ENCODE results near the gene GUCY2C.

Gene GUCY2C

GRCh38 chr12:14654842-14655241 is 41.6 kb downstream of the GUCY2C start:
- peaks cover 4% of the 10 kb centered on the region; the same call in 1 of the 2 replicates for H3K4me1 ChIP-seq (ENCODE audit: control insufficient read depth, insufficient read depth, low read length)
- H3K9me3 ChIP-seq (ENCODE audit: control insufficient read depth, insufficient read depth, low read length), result no peaks in the 10 kb centered on the region
- H3K9ac ChIP-seq (ENCODE audit: low read depth, low read length), result no peak overlapping the region
- H3K27me3 ChIP-seq (ENCODE audit: control insufficient read depth, insufficient read depth, low read length), result no peaks in the 10 kb centered on the region; the same call in 1 of the 2 replicates
- no peaks in the 10 kb centered on the region for H3K36me3 ChIP-seq (ENCODE audit: control insufficient read depth, insufficient read depth, low read length)
- H3K4me3 ChIP-seq (ENCODE audit: low read depth, low read length), result no peak overlapping the region
- H3K27ac ChIP-seq (ENCODE audit: low read depth, low read length), result no peak overlapping the region

DNA sequence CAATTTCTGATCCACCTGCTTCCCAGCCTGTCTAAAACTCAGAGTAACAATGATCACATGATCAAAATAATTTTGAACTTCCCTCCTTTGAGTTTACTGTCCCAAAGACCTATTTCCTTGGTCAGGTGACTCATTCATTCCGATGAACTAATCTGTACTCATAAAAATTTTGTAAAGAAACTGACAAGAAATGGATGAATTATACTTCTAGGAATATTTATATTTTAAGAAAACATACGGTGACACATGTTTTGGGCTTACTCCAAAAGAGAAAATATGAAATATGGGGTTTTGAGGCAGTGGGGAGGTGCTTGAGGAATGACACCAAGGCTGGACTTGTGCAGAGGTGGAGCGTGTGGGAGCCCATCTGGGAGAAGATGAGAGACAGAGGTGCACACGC is 42.0 kb downstream of the GUCY2C start:
- Histone ChIP-seq H3K36me3 (ENCODE audit: control insufficient read depth, insufficient read depth, low read length) (no peaks in the 10 kb centered on the region), H3K4me1 (ENCODE audit: control insufficient read depth, insufficient read depth, low read length) (peaks cover 4% of the 10 kb centered on the region; the same call in 1 of the 2 replicates), H3K9me3 (ENCODE audit: control insufficient read depth, insufficient read depth, low read length) (no peaks in the 10 kb centered on the region), H3K27ac (ENCODE audit: low read depth, low read length) (no peak overlapping the region), H3K4me3 (ENCODE audit: low read depth, low read length) (no peak overlapping the region), H3K9ac (ENCODE audit: low read depth, low read length) (no peak overlapping the region), H3K27me3 (ENCODE audit: control insufficient read depth, insufficient read depth, low read length) (no peaks in the 10 kb centered on the region; the same call in 1 of the 2 replicates)

GRCh38 chr12:14652483-14652882 is 43.9 kb downstream of the GUCY2C start:
- Histone ChIP-seq H3K36me3 (ENCODE audit: control insufficient read depth, insufficient read depth, low read length) (no peaks in the 10 kb centered on the region), H3K9me3 (ENCODE audit: control insufficient read depth, insufficient read depth, low read length) (no peaks in the 10 kb centered on the region), H3K4me3 (ENCODE audit: low read depth, low read length) (no peak overlapping the region), H3K4me1 (ENCODE audit: control insufficient read depth, insufficient read depth, low read length) (peaks cover 4% of the 10 kb centered on the region; the same call in 1 of the 2 replicates), H3K27ac (ENCODE audit: low read depth, low read length) (no peak overlapping the region), H3K9ac (ENCODE audit: low read depth, low read length) (no peak overlapping the region), H3K27me3 (ENCODE audit: control insufficient read depth, insufficient read depth, low read length) (no peaks in the 10 kb centered on the region; the same call in 1 of the 2 replicates)

- Histone ChIP-seq H3K4me3 (ENCODE audit: low read depth, low read length) (no peak overlapping the region), H3K9ac (ENCODE audit: low read depth, low read length) (no peak overlapping the region), H3K27me3 (ENCODE audit: control insufficient read depth, insufficient read depth, low read length) (no peaks in the 10 kb centered on the region; the same call in 1 of the 2 replicates), H3K9me3 (ENCODE audit: control insufficient read depth, insufficient read depth, low read length) (no peaks in the 10 kb centered on the region), H3K36me3 (ENCODE audit: control insufficient read depth, insufficient read depth, low read length) (no peaks in the 10 kb centered on the region), H3K27ac (ENCODE audit: low read depth, low read length) (no peak overlapping the region), H3K4me1 (ENCODE audit: control insufficient read depth, insufficient read depth, low read length) (peaks cover 4% of the 10 kb centered on the region; the same call in 1 of the 2 replicates)
Measured at GRCh38 chr12:14651371-14651770, 45.0 kb downstream of the GUCY2C start.

GRCh38 chr12:14650789-14651188 is 45.6 kb downstream of the GUCY2C start:
- Histone ChIP-seq H3K4me3 (ENCODE audit: low read depth, low read length) (no peak overlapping the region), H3K4me1 (ENCODE audit: control insufficient read depth, insufficient read depth, low read length) (peaks cover 4% of the 10 kb centered on the region; the same call in 1 of the 2 replicates), H3K9me3 (ENCODE audit: control insufficient read depth, insufficient read depth, low read length) (no peaks in the 10 kb centered on the region), H3K27ac (ENCODE audit: low read depth, low read length) (no peak overlapping the region), H3K36me3 (ENCODE audit: control insufficient read depth, insufficient read depth, low read length) (no peaks in the 10 kb centered on the region), H3K9ac (ENCODE audit: low read depth, low read length) (no peak overlapping the region), H3K27me3 (ENCODE audit: control insufficient read depth, insufficient read depth, low read length) (no peaks in the 10 kb centered on the region)

DNA sequence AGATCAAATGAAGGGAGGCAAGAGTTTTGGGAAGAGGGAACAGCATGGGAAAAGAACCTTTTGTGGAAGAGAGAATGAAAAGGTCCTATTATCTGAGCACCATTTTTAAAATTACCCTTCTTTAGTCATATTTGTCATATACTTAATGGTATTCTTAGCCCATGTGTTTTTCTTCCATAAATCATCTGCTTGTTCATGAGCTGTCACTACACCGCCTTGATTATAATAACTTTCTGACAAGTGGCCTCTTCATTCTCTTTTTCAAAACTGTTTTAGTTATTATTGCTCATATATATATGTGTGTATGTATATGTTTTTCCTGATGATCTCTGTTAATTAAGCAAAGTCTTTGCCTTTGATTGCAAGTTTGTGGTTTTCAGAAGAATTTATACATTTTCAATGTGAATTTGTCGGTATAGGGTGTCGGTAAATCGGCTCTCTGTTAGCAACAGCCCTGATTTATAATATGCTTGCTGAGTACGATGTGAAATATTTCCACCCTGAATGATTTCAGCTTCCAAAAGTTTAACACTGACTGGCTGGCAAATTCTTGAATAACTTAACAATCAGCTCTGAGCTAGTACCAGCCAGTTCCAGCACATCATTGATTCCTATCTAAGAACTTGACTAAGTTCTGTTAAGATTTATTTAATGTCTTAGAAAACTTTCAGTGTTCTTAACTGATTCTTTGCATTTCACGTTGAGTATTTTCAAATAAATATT is 49.2 kb downstream of the GUCY2C start:
- H3K9me3 ChIP-seq (ENCODE audit: control insufficient read depth, insufficient read depth, low read length), result no peaks in the 10 kb centered on the region
- H3K36me3 ChIP-seq (ENCODE audit: control insufficient read depth, insufficient read depth, low read length), result no peaks in the 10 kb centered on the region
- H3K9ac ChIP-seq (ENCODE audit: low read depth, low read length), result no peak overlapping the region
- H3K27me3 ChIP-seq (ENCODE audit: control insufficient read depth, insufficient read depth, low read length), result no peaks in the 10 kb centered on the region
- no peak overlapping the region for H3K4me3 ChIP-seq (ENCODE audit: low read depth, low read length)
- peaks cover 4% of the 10 kb centered on the region; the same call in 1 of the 2 replicates for H3K4me1 ChIP-seq (ENCODE audit: control insufficient read depth, insufficient read depth, low read length)
- no peak overlapping the region for H3K27ac ChIP-seq (ENCODE audit: low read depth, low read length)

DNA sequence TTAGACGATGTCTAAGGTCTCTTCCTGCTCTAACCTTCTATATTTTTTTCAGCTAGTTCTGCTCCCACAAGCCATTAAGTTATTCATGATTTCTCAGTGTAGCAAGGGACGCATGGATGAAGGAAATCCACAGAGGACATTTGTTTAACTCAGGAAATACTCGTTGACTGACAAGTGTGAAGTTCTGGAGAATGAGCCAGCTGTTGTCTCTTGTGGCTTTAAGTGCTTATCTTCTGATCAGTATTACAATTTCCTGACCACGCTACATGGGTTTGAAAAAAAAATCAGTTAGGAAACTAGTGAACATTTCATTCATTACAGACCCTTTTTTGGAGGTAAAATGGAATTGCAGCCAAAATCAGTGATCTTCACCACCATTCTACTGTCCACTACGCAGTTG is 53.1 kb downstream of the GUCY2C start:
- Histone ChIP-seq H3K9ac (ENCODE audit: low read depth, low read length) (no peak overlapping the region), H3K4me1 (ENCODE audit: control insufficient read depth, insufficient read depth, low read length) (no peaks in the 10 kb centered on the region), H3K9me3 (ENCODE audit: control insufficient read depth, insufficient read depth, low read length) (no peaks in the 10 kb centered on the region), H3K27me3 (ENCODE audit: control insufficient read depth, insufficient read depth, low read length) (no peaks in the 10 kb centered on the region), H3K27ac (ENCODE audit: low read depth, low read length) (no peak overlapping the region), H3K4me3 (ENCODE audit: low read depth, low read length) (no peak overlapping the region), H3K36me3 (ENCODE audit: control insufficient read depth, insufficient read depth, low read length) (no peaks in the 10 kb centered on the region)

DNA sequence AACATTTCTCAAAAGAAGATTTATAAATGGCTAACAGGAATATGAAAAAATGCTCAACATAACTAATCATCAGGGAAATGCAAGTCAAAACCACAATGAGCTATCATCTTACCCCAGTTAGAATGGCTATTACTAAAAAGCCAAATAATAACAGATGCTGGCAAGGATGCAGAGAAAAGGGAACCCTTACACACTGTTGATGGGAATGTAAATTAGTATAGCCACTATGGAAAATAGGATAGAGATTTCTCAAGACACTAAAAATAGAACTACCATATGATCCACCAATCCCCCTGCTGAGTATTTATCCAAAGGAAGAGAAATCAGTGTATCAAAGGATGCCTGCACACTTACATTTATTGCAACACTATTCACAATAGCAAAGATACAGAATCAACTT is 58.3 kb downstream of the GUCY2C start:
- Histone ChIP-seq H3K4me1 (ENCODE audit: control insufficient read depth, insufficient read depth, low read length) (no peaks in the 10 kb centered on the region), H3K4me3 (ENCODE audit: low read depth, low read length) (no peak overlapping the region), H3K9me3 (ENCODE audit: control insufficient read depth, insufficient read depth, low read length) (peaks cover 5% of the 10 kb centered on the region; the same call in 1 of the 2 replicates), H3K27me3 (ENCODE audit: control insufficient read depth, insufficient read depth, low read length) (no peaks in the 10 kb centered on the region), H3K27ac (ENCODE audit: low read depth, low read length) (no peak overlapping the region), H3K36me3 (ENCODE audit: control insufficient read depth, insufficient read depth, low read length) (no peaks in the 10 kb centered on the region), H3K9ac (ENCODE audit: low read depth, low read length) (no peak overlapping the region)

GRCh38 chr12:14635776-14636175 is 60.6 kb downstream of the GUCY2C start:
- Histone ChIP-seq H3K4me3 (ENCODE audit: low read depth, low read length) (no peak overlapping the region), H3K27ac (ENCODE audit: low read depth, low read length) (no peak overlapping the region), H3K4me1 (ENCODE audit: control insufficient read depth, insufficient read depth, low read length) (0 out of 2 replicates have a peak, but pooled peaks cover 2% of the 10 kb centered on the region), H3K9me3 (ENCODE audit: control insufficient read depth, insufficient read depth, low read length) (peaks cover 5% of the 10 kb centered on the region; the same call in 1 of the 2 replicates), H3K9ac (ENCODE audit: low read depth, low read length) (no peak overlapping the region), H3K36me3 (ENCODE audit: control insufficient read depth, insufficient read depth, low read length) (no peaks in the 10 kb centered on the region), H3K27me3 (ENCODE audit: control insufficient read depth, insufficient read depth, low read length) (no peaks in the 10 kb centered on the region)

GRCh38 chr12:14630793-14631192 is 65.6 kb downstream of the GUCY2C start:
- Histone ChIP-seq H3K9ac (ENCODE audit: low read depth, low read length) (no peak overlapping the region), H3K27me3 (ENCODE audit: control insufficient read depth, insufficient read depth, low read length) (no peaks in the 10 kb centered on the region)

DNA sequence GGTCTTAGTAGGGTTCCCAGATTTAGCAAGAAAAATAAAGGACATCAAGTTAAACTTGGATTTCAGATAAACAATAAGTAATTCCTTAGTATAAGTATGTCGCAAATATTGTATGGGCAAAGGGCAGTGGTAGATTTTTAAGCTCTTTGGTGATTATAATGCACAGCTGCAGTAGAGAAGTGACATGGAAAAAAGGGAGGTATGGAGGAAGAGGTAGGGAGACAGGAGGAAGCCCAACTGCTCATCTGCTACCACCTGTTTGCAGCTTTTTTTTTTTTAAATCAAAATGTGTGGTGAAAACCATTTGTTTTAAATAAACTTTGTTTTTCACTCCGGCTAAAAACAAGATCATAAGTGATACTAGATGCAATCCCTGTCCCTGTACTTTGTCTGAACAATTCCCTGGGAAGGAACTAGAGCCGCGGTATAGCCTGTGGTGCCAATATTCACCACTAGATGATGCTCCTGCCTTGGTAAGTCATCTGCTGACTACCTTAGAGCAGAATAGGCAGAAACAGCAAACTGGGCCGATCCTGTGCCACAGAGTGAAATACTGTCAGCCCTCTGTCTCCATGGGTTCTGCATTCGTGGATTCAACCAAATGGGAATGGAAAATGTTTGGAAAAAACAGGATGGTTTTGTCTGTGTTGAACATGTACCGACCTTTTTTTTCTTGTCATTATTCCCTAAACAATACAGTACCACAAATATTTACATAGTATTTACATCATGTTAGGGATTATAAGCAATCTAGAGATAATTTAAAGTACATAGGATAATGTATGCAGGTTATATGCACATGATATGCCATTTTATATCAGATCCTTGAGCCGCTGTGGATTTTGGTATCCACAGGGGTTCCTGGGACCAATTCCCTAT is 66.3 kb downstream of the GUCY2C start:
- Histone ChIP-seq H3K27ac (ENCODE audit: low read depth, low read length) (peak overlapping the region; percentile 12), H3K4me3 (ENCODE audit: low read depth, low read length) (no peak overlapping the region), H3K9ac (ENCODE audit: low read depth, low read length) (no peak overlapping the region), H3K36me3 (ENCODE audit: control insufficient read depth, insufficient read depth, low read length) (no peaks in the 10 kb centered on the region), H3K4me1 (ENCODE audit: control insufficient read depth, insufficient read depth, low read length) (0 out of 2 replicates have a peak, but pooled peaks cover 6% of the 10 kb centered on the region), H3K27me3 (ENCODE audit: control insufficient read depth, insufficient read depth, low read length) (no peaks in the 10 kb centered on the region), H3K9me3 (ENCODE audit: control insufficient read depth, insufficient read depth, low read length) (no peaks in the 10 kb centered on the region)

More at GRCh38 chr12:14630793-14631192, 65.6 kb downstream of the GUCY2C start:
- no peaks in the 10 kb centered on the region for H3K36me3 ChIP-seq (ENCODE audit: control insufficient read depth, insufficient read depth, low read length)
- no peak overlapping the region for H3K4me3 ChIP-seq (ENCODE audit: low read depth, low read length)
- H3K4me1 ChIP-seq (ENCODE audit: control insufficient read depth, insufficient read depth, low read length), result 0 out of 2 replicates have a peak, but pooled peaks cover 6% of the 10 kb centered on the region
- H3K9me3 ChIP-seq (ENCODE audit: control insufficient read depth, insufficient read depth, low read length), result no peaks in the 10 kb centered on the region
- H3K27ac ChIP-seq (ENCODE audit: low read depth, low read length), result no peak overlapping the region
